ENCODE data around the gene NTF4. TPM values are rescaled to one million over a fixed set of nuclear protein-coding genes. Genes with fewer than 3 reads are reported as not detected.

NTF4 gene
- total and polyA plus RNA-seq, 2 of the 13 experiments (the other 11 are each of a cell fraction or from before 2014, with no cell fraction given): not detected

GRCh38 chr19:49020931-49021895, 43.4 kb downstream of the NTF4 start:
- in situ Hi-C loops (cut with HindIII; ENCODE audit: extremely low pct_ligation_motif_present, low pct_unique_long_range_greater_than_20kb): no loop called here
- CTCF ChIA-PET (ENCODE audit: low intra/inter-chr PET ratio, low total read pairs): no interaction called here

More at GRCh38 chr19:49020931-49021895, 43.4 kb downstream of the NTF4 start:
- no peak overlapping the region for H3K4me3 ChIP-seq (replicated peaks in 1 of 3; ENCODE audit: insufficient read depth in 1 of 3, low read depth in 2 of 3, low read length in 3 of 3)
- POLR2A ChIA-PET: interaction anchor here (1.2 kb wide), 1 partner anchor 28 kb away, joined by 4 read pairs; the partner anchor contains the start of genes GYS1 and RUVBL2
- no peak overlapping the region for H3K27ac ChIP-seq (ENCODE audit: extremely low read length, insufficient read depth, low read length)
- FAIRE-seq (no peak), DNase-seq (ENCODE audit: low spot score) (peak; percentile 23), ATAC-seq (no peak)
- no peak overlapping the region for H3K4me2 ChIP-seq (ENCODE audit: low read depth, low read length)
- H3K9ac ChIP-seq (ENCODE audit: insufficient read depth, low read depth, low read length): no peak overlapping the region
- peaks cover 0 to 25% of the 10 kb centered on the region in 2 experiments; a peak in 3 of 5 replicates for H3K27me3 ChIP-seq (ENCODE audit: control insufficient read depth in 1 of 2, insufficient read depth in 2 of 2, low read length in 2 of 2)
- H3K4me1 ChIP-seq (ENCODE audit: insufficient read depth, low read length): peaks cover 27% of the 10 kb centered on the region
- H3K79me2 ChIP-seq (ENCODE audit: insufficient read depth, low read length): no peaks in the 10 kb centered on the region
- BruUV-seq (replicated peaks): no TSS peak
- intact Hi-C loops (cut with micrococcal nuclease; ENCODE audit: unreplicated experiment): no loop called here
- WGBS (ENCODE audit: low lambda C conversion rate): 14% methylated on average over 16 of the region's 16 CpGs
- H3K9me3 ChIP-seq (ENCODE audit: low read length): no peaks in the 10 kb centered on the region
- no peak overlapping the region for H2AFZ ChIP-seq (ENCODE audit: low read length)
- H4K20me1 ChIP-seq (ENCODE audit: insufficient read depth, low read length): no peaks in the 10 kb centered on the region
- 0 out of 2 replicates have a peak, but pooled peaks have one; percentile 22 for TF ChIP-seq NR2C2 (CRISPR knock-in tag; IDR thresholded peaks at IDR 0.05; ENCODE audit: borderline replicate concordance)
- TF ChIP-seq NR2F1 (CRISPR knock-in tag; IDR thresholded peaks at IDR 0.05): peak in 1 of 2 experiments; percentile 63; a peak in 2 of 4 replicates
- TF ChIP-seq CREB3 (CRISPR knock-in tag; IDR thresholded peaks at IDR 0.05): no peak
- TF ChIP-seq SKI (IDR thresholded peaks at IDR 0.05; ENCODE audit: partially characterized antibody): peak; percentile 43
- TF ChIP-seq FOSL2 (CRISPR knock-in tag; IDR thresholded peaks at IDR 0.05): peak; percentile 64
- TF ChIP-seq, protein P1, sequence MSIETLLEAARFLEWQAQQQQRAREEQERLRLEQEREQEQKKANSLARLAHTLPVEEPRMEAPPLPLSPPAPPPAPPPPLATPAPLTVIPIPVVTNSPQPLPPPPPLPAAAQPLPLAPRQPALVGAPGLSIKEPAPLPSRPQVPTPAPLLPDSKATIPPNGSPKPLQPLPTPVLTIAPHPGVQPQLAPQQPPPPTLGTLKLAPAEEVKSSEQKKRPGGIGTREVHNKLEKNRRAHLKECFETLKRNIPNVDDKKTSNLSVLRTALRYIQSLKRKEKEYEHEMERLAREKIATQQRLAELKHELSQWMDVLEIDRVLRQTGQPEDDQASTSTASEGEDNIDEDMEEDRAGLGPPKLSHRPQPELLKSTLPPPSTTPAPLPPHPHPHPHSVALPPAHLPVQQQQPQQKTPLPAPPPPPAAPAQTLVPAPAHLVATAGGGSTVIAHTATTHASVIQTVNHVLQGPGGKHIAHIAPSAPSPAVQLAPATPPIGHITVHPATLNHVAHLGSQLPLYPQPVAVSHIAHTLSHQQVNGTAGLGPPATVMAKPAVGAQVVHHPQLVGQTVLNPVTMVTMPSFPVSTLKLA (IDR thresholded peaks at IDR 0.05): peak; percentile 10; the same call in 1 of the 2 replicates
- TF ChIP-seq FOXP1 (IDR thresholded peaks at IDR 0.05): 0 out of 2 replicates have a peak, but pooled peaks have one; percentile 11
- no peak for TF ChIP-seq FOXP1 (CRISPR knock-in tag; IDR thresholded peaks at IDR 0.05)
- TF ChIP-seq TERF1 (CRISPR knock-in tag; IDR thresholded peaks at IDR 0.05): no peak
- 0 out of 2 replicates have a peak, but pooled peaks have one; percentile 15 for TF ChIP-seq CREB1 (IDR thresholded peaks at IDR 0.05)
- no peak for TF ChIP-seq CREB1 (CRISPR knock-in tag; IDR thresholded peaks at IDR 0.05)
- no peak for TF ChIP-seq ZNF790 (CRISPR knock-in tag; IDR thresholded peaks at IDR 0.05; ENCODE audit: borderline replicate concordance)
- H3K36me3 ChIP-seq (replicated peaks in 1 of 2; ENCODE audit: control insufficient read depth in 1 of 2, insufficient read depth in 2 of 2, low read length in 2 of 2): no peaks in the 10 kb centered on the region; a peak in 1 of 5 replicates

All from HepG2 (cell line).